Cardiac muscle cell (in vitro differentiated cells and primary cell): ENCODE data around the gene BMAL1. TPM values are rescaled to one million over a fixed set of nuclear protein-coding genes. Genes with fewer than 3 reads are reported as not detected.

ENCODE experiments used
- DNase-seq, 2 donors: peaks; one replicate each; pipeline versions ENCODE4 v3.0.0 to v3.0.0-alpha.2; 2010 to 2017; ENCODE audit warnings: low read depth in 1 of 2, low spot score in 1 of 2
- H3K27ac ChIP-seq: fragments of 200-600 bp; sonication (generic); 2 replicates; pipeline ENCODE4 v1.5.1; 2016
- H3K27me3 ChIP-seq: fragments of 200-600 bp; sonication (generic); 2 replicates; pipeline ENCODE4 v1.6.0; 2016; ENCODE audit warnings: control low read depth
- H3K36me3 ChIP-seq: fragments of 200-600 bp; sonication (generic); 2 replicates; pipeline ENCODE4 v1.5.1; 2016; ENCODE audit warnings: control low read depth
- H3K4me1 ChIP-seq: fragments of 200-600 bp; sonication (generic); 2 replicates; pipeline ENCODE4 v1.8.1; 2017; ENCODE audit warnings: low read depth, mild to moderate bottlenecking, mixed run types
- H3K4me3 ChIP-seq: fragments of 200-600 bp; sonication (generic); 2 replicates; pipeline ENCODE4 v1.5.1; 2016; ENCODE audit warnings: mild to moderate bottlenecking
- H3K9me3 ChIP-seq: fragments of 200-600 bp; sonication (generic); 2 replicates; pipeline ENCODE4 v1.5.1; 2017; ENCODE audit warnings: low read depth, mild to moderate bottlenecking, control low read depth
- polyA plus RNA-seq: library from polyadenylated mRNA; unstranded; fragments of >200 nt; fragmentation: Nextera tagmentation; extraction: Ambion mirVana; gene quantifications from 2 replicates; pipeline ENCODE4 v1.2.1, GENCODE V29; 2016
- total RNA-seq: library from RNA; depleted of rRNA; stranded (reverse); fragments of >200 nt; gene quantifications from 2 replicates; pipeline ENCODE4 v1.2.3, GENCODE V29; 2016
- TF ChIP-seq, protein P1 (sequence below): IDR thresholded peaks from 2 replicates; pipeline ENCODE4 v1.5.1; 2012; ENCODE audit warnings: low read depth, mild to moderate bottlenecking, low read length

BMAL1 gene
- total RNA-seq: 3.9 and 8.9 TPM in 2 replicates
- 4.0 and 12.4 TPM in 2 replicates for polyA plus RNA-seq

DNA sequence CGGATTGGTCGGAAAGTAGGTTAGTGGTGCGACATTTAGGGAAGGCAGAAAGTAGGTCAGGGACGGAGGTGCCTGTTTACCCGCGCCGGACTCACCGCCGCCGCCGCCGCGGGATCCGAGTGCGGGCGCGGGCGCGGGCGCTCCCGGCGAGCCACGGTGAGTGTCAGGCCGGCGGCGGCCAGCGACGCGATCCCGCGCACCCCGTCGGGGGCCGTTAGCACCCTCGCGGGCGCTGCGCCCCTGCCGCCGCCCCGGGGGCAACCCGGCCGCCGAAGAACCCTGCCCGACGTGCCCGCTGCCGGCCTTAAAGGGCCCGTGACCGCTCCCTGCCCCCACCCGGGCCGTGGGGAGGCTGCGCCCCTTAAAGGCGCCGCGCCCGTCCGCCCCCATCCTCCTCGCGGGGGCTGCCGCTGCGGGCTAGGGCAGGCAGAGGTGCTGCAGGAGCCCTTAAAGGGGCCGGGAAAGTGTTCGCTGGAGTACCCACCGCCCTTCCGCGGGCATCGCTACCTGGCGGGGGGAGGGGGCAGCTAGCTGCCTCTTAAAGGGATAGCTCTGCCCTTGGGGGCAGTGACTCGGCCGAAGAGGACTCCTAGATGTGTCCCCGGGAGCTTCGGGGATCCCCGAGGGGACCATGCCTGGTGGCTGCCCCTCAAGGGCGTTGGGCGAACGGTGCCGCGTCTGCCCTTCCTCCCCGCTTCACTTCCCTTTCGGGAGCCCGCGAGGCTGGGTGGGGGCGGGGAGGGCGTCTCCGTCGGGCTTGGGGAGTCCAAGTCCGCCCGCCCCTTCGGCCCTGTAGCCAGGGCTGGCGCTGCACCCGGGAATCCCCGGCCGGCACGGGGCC, at the start of gene BMAL1:
Gene BMAL1, plus strand, starts transcription at position 23 of the 841 bp plus-strand sequence. CDS start 76,519 bp downstream, outside the sequence.
- H3K9me3 ChIP-seq: no peaks in the 10 kb centered on the region
- peaks cover 80% of the 10 kb centered on the region for H3K27me3 ChIP-seq
- TF ChIP-seq, protein P1, sequence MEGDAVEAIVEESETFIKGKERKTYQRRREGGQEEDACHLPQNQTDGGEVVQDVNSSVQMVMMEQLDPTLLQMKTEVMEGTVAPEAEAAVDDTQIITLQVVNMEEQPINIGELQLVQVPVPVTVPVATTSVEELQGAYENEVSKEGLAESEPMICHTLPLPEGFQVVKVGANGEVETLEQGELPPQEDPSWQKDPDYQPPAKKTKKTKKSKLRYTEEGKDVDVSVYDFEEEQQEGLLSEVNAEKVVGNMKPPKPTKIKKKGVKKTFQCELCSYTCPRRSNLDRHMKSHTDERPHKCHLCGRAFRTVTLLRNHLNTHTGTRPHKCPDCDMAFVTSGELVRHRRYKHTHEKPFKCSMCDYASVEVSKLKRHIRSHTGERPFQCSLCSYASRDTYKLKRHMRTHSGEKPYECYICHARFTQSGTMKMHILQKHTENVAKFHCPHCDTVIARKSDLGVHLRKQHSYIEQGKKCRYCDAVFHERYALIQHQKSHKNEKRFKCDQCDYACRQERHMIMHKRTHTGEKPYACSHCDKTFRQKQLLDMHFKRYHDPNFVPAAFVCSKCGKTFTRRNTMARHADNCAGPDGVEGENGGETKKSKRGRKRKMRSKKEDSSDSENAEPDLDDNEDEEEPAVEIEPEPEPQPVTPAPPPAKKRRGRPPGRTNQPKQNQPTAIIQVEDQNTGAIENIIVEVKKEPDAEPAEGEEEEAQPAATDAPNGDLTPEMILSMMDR: no peak
- DNase-seq: peak in 1 of 2 donors; percentile 11
- H3K4me3 ChIP-seq: peak within 1 kb of the TSS; percentile 83
- H3K36me3 ChIP-seq: no peaks in the 10 kb centered on the region
- peaks cover 5% of the 10 kb centered on the region for H3K4me1 ChIP-seq
- peak within 1 kb of the TSS; percentile 35 for H3K27ac ChIP-seq

DNA sequence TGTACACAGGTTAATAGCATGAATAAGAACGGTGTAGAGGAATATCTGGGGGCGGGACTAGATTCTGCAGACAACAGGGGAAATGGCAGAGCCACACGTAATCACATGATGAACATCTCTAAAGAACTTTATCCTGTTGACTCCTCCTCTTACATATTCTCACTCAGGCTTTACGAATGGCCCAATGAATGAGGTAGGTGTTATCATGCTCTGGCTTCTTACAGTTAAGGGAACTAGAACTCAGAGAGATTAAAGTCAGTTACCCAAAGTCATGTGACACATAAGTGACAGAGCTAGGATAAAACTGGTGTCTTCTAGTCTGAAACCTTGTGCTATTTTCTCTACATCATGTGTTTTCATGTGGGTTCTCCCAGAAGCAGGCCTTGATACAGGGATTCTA, 49.0 kb upstream of the BMAL1 start:
- Histone ChIP-seq H3K27ac (no peak overlapping the region), H3K27me3 (no peaks in the 10 kb centered on the region), H3K4me1 (peaks cover 25% of the 10 kb centered on the region), H3K9me3 (no peaks in the 10 kb centered on the region), H3K36me3 (no peaks in the 10 kb centered on the region), H3K4me3 (no peak overlapping the region)
- DNase-seq: no peak
- TF ChIP-seq, protein P1: no peak

DNA sequence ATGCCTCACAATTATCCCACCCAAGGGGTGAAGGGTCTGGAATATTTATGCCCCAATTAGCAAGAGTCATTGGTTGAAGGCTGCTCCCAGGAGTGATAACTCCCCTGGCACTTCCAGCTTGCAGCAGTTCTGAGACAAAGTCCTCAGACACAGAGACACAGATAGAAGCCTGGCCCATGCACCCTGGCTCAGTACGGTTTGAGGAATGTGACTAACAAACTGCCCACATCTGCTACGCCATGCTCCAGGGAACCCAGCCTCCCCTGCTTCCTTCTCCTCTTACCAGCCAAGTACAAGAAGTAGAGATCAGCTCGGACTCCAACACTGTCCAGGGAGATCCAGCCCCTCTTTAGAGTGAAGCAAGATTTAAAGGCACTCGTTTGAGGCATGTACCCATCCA, 48.5 kb upstream of the BMAL1 start:
- no peak for DNase-seq
- Histone ChIP-seq H3K36me3 (no peaks in the 10 kb centered on the region), H3K4me1 (peaks cover 26% of the 10 kb centered on the region), H3K4me3 (no peak overlapping the region), H3K9me3 (no peaks in the 10 kb centered on the region), H3K27me3 (no peaks in the 10 kb centered on the region), H3K27ac (no peak overlapping the region)
- TF ChIP-seq, protein P1: no peak

DNA sequence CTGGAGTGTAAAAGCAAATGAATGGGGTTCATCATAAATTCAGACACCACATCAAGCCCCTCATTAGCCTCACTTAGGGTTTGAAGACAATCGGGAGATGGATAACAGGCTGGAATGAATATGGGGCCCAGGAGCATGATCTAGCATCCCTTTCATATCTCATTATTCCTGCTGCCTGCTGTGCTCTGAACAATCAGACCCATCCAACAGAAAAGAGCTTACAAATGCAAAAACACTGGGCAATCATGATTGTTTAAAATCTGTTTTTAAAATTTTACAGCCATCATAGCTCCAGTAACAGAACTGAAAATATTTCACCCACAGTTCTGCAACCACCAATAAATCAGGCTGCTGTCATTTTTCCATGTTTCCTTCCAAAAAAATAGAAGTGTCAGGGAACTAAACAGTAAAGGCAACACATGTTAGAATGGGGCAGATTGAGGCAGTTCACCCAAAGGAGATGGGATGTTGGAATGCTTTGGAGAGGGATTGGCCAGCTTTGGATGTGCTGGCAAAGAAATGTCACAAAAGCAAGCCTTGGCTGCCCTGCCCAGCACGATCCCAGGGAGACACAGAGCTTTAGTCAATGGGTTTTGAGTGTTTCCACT, 47.8 kb upstream of the BMAL1 start:
- no peaks in the 10 kb centered on the region for H3K27me3 ChIP-seq
- DNase-seq: no peak
- no peak overlapping the region for H3K27ac ChIP-seq
- no peaks in the 10 kb centered on the region for H3K36me3 ChIP-seq
- H3K4me1 ChIP-seq: peaks cover 26% of the 10 kb centered on the region
- H3K9me3 ChIP-seq: no peaks in the 10 kb centered on the region
- TF ChIP-seq, protein P1: no peak
- no peak overlapping the region for H3K4me3 ChIP-seq

DNA sequence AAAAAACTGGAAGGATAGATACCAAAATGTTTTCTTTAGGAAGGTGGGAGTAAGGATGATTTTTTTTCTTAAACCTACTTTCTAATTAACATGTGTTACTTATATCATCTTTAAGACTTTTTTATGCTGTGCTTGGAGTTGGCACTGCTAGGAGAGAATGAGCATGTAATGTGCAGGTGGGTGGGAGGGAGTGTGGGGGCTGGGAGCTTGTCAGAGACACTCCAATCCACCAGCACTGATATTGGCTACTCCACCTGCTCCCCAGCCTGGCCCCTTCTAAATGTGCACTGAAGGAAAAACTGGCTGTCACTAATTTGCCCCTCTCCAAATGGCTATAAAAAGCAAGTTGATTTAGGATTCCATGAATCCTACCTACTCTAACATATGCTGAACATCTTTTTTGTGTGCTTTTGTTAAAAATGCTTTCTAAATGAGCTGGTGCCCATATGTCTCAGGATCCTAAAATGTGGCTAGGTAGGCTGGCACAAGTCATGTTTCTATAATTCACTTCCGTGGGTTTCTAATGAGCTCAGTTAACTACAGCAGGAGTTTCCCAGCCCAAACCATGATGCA, 44.3 kb upstream of the BMAL1 start:
- no peak for DNase-seq
- Histone ChIP-seq H3K4me1 (peaks cover 26% of the 10 kb centered on the region), H3K9me3 (no peaks in the 10 kb centered on the region), H3K36me3 (no peaks in the 10 kb centered on the region), H3K4me3 (no peak overlapping the region), H3K27me3 (no peaks in the 10 kb centered on the region), H3K27ac (no peak overlapping the region)
- TF ChIP-seq, protein P1: no peak
